ENCODE measurements around the gene MGAT3.
"Not testable (repeated sequence)": the region's sequence is repeated elsewhere in the genome, so short reads cannot be mapped to it uniquely, and the experiment has no call there.

The MGAT3 gene, protein sequence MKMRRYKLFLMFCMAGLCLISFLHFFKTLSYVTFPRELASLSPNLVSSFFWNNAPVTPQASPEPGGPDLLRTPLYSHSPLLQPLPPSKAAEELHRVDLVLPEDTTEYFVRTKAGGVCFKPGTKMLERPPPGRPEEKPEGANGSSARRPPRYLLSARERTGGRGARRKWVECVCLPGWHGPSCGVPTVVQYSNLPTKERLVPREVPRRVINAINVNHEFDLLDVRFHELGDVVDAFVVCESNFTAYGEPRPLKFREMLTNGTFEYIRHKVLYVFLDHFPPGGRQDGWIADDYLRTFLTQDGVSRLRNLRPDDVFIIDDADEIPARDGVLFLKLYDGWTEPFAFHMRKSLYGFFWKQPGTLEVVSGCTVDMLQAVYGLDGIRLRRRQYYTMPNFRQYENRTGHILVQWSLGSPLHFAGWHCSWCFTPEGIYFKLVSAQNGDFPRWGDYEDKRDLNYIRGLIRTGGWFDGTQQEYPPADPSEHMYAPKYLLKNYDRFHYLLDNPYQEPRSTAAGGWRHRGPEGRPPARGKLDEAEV

GRCh38 chr22:39456522-39457197, at the start of gene MGAT3:
Gene MGAT3, plus strand, starts transcription at chr22:39457012. Its CDS starts 30,336 bp downstream, at chr22:39487348.
- DNase-seq = no peak

DNA sequence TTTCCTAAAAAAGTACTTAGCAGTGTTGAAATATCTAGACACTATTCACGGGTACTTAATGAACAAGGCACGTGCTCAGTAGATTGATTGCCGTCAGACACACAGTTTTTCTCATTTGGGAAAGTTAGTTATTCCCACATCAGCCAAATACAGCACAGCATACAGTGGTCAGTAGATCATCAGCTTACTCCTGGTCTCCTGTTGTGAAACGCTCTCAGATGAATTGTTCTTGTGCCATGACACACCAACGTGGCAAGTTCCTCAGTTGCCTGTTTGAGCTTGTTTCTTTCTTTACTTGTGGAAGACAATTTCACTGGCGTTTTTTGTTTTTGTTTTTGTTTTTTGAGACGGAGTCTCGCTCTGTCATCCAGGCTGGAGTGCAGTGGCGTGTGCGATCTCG, 48.6 kb upstream of the MGAT3 start:
- no peak for DNase-seq

- DNase-seq = no peak
These were observed 48.0 kb upstream of the MGAT3 start for GRCh38 chr22:39408807-39409206.

DNA sequence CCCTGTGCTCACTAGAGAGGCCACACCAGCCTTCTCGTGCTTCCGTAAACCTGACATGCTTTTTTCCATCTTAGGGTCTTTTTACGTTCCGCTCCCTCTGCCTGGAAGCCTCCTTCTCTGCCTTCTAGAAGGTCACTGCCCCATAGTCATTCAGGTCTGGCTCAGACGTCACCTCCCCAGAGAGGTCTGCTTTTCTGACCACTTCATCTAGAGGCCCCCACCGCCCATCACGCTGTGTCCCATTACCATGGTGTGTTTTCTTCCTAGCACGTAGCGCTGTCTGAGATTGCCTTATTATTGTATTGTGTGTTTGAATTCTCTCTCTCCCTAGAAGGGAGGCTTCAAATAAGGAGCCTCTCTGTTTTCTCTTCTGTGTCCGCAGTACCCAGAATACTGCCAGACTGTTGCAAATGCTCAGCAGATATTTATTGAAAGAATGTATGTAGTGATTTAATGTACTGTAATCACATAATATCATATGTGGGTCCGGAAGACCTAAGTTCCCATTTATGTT, 47.2 kb upstream of the MGAT3 start:
- DNase-seq = no peak

DNA sequence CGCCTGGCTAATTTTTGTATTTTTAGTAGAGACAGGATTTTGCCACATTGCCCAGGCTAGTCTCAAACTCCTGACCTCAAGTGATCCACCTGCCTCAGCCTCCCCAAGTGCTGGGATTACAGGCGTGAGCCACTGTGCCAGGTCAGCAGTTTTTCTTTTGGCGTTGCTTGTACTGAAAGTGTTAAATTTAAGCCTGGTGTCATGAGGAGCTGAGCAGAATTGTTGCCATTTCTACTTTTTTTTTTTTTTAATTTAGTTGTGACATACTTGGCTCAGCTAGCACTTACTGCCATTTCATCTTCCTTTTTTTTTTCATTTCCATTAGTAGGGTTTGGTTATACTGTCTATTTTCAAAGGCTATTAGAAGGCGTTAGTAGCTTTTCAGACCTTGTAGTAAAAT, 46.5 kb upstream of the MGAT3 start:
- no peak for DNase-seq

- not testable (repeated sequence) for DNase-seq
These were observed 44.9 kb upstream of the MGAT3 start for GRCh38 chr22:39411828-39412365.

DNA sequence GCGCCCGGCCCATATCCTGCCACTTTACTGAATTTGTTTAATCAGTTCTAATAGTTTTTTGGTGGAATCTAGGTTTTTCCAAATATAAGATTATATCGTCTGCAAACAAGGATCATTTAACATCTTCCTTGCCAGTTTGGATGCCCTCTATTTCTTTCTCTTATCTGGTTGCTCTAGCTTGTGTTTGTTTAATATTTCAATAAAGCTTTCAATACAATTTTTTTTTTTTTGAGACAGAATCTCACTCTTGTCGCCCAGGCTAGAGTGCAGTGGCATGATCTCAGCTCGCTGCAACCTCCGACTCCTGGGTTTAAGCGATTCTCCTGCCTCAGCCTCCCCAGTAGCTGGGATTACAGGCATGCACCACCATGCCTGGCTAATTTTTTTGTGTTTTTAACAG, 43.6 kb upstream of the MGAT3 start:
- DNase-seq = not testable (repeated sequence)

DNA sequence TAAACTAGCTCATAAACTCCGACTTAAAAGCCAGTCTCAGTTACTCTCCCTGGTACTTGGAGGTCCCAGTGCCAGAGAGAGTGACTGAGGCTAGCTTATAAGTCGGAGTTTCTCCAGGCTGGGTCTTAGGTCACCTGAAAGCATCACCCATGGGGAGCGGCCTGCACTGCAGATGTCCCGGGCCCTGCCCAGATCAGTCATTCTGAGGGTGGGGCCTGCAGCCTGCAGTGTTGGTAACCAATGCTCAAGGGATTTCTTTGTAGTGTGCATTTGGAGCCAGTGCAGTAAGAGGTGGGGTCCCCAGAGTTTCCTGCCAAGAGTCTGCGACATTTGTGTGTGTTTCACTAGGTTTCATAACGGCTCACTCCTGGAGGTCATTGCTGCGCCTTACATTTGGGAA, 42.4 kb upstream of the MGAT3 start:
- DNase-seq = no peak

DNA sequence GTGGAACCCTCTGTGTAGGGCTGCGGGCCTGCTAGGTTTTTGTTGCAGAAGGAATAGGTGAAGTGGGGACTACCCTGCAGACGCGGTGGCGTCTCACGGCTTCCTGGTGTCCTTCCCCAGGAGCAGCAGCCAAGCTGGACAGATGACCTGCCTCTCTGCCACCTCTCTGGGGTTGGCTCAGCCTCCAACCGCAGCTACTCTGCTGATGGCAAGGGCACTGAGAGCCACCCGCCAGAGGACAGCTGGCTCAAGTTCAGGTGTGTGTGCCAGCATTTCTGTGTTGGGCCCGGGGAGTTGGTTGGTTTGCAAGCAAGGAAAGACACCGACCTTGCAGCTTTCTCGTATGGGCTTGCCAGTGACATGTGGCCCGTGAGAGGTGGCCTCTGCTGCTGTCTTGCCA, 41.9 kb upstream of the MGAT3 start:
- no peak for DNase-seq

- no peak for DNase-seq
These were observed 41.3 kb upstream of the MGAT3 start for GRCh38 chr22:39415506-39415905.

DNA sequence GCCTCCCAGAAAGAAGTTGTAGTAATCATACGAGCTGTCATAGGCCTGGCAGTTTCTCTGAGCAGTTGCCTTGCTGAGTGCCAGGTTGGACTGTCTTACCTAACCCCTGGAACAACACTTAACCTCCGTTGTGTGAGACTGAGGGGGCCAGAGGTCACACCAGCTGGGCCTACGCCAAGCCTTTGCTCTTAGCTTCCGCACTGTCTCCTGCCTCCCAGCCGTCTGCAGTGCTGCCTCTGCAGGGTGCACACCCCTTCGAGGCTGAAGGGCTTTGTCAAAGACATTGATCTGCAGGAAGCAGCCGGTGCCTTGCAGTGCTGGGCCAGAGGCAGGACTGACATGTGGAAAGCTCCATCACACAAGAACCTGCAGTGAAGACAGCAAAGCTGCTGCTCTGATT, 40.5 kb upstream of the MGAT3 start:
- DNase-seq = no peak

DNA sequence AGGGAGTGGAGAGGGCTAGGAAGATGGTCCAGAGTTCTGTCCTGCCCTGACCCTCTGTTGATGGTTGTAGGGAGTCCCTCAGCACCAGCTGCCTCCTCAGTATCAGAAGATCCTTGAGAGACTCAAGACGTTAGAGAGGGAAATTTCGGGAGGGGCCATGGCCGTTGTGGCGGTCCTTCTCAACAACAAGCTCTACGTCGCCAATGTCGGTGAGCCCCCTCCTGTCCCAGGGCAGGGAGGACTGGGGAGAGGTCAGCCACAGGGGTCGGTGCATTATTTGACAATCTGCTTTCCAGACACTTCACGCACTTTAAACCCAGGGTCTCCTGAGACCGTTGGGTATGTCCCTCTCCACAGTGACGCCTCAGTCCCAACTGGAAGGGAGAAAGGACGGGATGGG, 39.2 kb upstream of the MGAT3 start:
- DNase-seq = no peak

GRCh38 chr22:39418696-39419095, 38.1 kb upstream of the MGAT3 start:
- no peak for DNase-seq

DNA sequence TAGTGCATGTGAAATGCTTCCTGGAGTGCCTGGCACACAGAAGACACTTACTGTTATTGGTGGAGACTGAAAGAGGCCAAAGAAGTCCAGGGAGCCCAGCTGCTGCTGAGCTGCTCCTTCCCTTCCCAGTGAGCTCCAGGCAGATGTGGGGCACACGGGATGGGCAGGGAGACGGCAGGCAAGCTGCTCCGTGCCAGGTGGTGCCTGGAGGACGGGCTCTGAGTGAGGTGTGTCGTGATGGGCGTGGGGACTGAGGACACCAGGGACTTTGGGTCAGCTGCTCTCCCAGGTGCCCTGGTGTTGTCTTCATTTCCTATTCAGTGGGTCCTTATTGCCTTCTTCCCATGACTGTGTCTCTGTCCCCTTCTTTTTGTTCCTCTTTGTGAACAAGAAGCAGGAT, 37.7 kb upstream of the MGAT3 start:
- DNase-seq = no peak

DNA sequence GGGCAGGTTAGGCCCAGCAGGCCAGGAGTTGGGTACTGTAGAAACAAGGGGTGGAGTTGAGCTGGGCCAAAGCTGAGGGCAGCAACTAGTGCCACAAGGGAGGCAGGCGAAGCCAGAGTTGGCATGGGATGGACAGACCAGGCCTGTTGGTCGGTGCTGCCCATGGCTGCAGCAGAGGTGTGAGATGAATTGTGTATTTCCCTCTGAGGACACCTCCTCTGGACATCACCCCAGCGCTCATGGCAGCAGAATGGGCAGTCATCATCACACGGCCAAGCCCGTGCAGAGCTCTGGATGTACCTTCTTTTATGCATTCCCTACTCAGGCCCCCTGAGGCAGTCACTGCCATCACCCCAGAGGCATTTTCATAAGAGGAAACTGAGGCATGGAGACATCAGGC, 36.9 kb upstream of the MGAT3 start:
- DNase-seq = no peak

DNA sequence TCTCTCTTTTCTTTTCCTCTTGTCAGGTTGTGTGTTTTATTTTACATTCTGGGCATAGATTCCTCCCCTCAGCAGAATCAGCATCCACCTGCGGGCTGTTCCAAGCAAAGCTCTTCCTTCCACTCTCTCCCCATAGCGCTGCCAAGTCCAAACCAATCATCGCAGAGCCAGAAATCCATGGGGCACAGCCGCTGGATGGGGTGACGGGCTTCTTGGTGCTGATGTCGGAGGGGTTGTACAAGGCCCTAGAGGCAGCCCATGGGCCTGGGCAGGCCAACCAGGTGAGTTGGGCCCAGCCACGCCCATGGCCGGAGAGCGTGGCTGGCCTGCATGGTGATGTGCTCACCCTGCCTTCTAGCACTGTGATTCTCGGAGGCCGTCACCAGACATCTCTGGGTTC, 35.1 kb upstream of the MGAT3 start:
- DNase-seq = no peak

DNA sequence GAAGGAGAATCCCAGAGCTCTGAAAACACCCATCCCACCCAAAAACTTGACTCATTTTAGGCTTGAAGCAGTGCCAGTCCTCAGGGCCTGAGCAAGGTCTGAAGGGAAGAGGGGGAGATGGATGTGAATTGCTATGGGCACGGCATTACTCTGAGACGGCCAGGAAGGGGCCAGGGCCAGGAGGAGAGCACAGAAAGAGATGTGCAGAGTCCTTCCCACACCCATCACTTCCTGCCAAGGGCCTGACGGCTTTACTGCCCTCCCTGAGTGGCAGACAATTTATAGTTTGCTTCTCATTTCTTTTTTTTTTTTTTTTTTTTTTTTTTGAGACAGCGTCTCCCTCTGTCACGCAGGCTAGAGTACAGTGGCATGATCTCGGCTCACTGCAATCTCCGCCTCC, 34.7 kb upstream of the MGAT3 start:
- no peak for DNase-seq

DNA sequence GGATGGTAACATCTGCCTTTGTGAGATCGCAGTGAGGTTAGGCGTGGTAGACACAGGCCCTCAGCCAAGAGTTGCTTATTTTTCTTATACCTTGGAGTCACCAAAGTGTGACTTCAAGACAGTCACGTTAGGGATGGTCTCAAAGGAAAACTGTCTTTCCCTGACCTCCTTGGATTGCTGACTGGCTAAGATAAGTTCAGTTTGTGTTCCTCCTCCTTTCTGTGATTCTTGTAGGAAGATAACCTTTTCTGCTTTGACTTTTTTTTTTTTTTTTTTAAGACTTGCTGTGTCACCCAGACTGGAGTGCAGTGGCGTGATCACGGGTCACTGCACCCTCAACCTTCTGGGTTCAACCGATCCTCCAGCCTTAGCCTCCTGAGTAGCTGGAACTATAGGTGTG, 34.1 kb upstream of the MGAT3 start:
- no peak for DNase-seq

DNA sequence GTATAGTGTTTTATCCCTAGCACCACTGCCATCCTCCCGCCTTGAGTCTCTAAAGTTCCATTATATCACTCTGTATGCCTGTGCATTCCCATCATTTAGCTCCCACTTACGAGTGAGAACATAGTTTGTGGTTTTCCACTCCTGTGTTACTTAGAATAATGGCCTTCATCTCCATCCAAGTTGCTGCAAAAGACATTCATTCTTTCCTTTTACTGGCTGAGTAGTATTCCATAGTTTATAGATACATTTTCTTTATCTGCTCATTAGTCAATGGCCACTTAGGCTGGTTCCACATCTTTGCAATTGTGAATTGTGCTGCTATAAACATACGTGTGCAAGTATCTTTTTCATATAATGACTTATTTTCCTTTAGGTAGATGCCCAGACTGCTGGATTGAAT, 32.8 kb upstream of the MGAT3 start:
- DNase-seq = no peak

DNA sequence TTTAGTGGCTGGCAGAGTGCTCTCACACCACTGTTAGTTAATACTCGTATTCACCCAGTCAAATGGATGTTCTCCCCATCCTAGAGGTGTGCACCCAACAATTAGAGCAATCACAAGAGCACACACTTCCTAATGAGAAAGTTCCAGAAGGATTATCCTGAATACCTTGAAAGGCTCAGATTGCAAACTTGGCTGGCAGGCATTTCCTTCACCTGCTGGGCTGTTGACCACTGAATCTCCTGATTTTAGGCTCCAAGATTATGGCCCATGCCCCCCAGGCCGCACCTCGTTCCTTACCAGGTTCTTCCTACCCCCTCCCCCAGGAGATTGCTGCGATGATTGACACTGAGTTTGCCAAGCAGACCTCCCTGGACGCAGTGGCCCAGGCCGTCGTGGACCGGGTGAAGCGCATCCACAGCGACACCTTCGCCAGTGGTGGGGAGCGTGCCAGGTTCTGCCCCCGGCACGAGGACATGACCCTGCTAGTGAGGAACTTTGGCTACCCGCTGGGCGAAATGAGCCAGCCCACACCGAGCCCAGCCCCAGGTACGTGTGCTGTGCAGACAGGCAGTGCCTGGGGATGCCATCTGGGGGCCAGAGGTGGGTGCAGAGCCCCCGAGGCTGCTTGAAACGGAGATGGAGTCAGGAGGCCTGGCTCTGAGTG, 30.3 kb upstream of the MGAT3 start:
- DNase-seq = no peak

DNA sequence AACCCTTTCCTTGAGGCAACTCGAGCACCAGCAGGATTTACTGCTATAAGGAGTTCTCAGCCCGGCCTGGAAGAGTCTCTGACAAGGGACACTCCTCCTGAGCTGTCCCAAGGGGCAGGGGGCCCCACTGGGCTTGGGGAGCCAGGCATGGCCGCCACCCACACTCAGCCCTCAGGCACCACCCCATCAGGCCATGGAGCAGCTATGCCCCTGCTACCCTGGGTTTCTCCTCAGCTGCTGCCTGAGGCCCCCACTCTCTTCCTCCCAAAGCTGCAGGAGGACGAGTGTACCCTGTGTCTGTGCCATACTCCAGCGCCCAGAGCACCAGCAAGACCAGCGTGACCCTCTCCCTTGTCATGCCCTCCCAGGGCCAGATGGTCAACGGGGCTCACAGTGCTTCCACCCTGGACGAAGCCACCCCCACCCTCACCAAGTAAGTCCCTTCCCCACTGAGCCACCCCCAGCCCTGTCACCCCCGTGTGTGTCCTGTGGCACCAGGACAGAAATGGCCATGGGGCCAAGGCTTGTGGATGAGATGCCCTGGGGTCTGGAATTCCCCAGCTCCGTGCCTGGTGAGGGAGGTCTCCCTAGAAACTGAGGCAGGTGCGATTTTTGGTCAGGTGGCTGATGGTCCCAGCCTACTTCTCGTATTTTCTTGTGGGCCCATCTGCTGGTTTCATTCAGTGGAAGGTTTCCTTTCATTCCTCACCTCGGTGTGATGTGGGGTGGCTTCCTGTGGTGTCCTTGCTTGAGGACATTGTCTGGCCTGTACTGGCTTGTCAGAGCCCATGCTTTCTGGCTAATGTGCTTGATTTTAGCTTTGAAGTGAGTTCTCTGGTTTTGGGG, 28.8 kb upstream of the MGAT3 start:
- no peak for DNase-seq

- no peak for DNase-seq
These were observed 28.2 kb upstream of the MGAT3 start for GRCh38 chr22:39428597-39429071.
